Suprapubic skin (tissue), 4 donors: ENCODE measurements around the gene OR5AN1. TPM values are rescaled to one million over a fixed set of nuclear protein-coding genes. Genes with fewer than 3 reads are reported as not detected.

Experiments used
- DNase-seq, 2 donors: peaks; one replicate each; pipeline ENCODE4 v3.0.0-alpha.2; 2019; ENCODE audit warnings: low spot score in 2 of 2
- H3K27ac ChIP-seq: fragments of 200-600 bp; sonication (generic); one replicate; pipeline ENCODE4 v1.5.1; 2019
- H3K27me3 ChIP-seq: fragments of 200-600 bp; sonication (generic); one replicate; pipeline ENCODE4 v1.5.1; 2019
- H3K36me3 ChIP-seq: fragments of 200-600 bp; sonication (generic); one replicate; pipeline ENCODE4 v1.5.1; 2019
- H3K4me1 ChIP-seq: fragments of 200-600 bp; sonication (generic); one replicate; pipeline ENCODE4 v1.5.1; 2019
- H3K4me3 ChIP-seq: fragments of 200-600 bp; sonication (generic); one replicate; pipeline ENCODE4 v1.5.1; 2019; ENCODE audit warnings: mild to moderate bottlenecking
- H3K9me3 ChIP-seq: fragments of 200-600 bp; sonication (generic); one replicate; pipeline ENCODE4 v1.5.1; 2019
- EP300 ChIP-seq: sonication (generic); formaldehyde crosslinking; IDR thresholded peaks from one replicate; pipeline ENCODE4 v1.6.1; 2017; ENCODE audit warnings: antibody characterized with exemption
- POLR2A ChIP-seq, 2 donors: fragments of 450-650 bp; IDR thresholded peaks; one replicate each; pipeline ENCODE4 v1.6.1; 2017; ENCODE audit warnings: antibody characterized with exemption in 2 of 2, mild to moderate bottlenecking in 2 of 2, moderate library complexity in 2 of 2
- POLR2AphosphoS5 ChIP-seq, 3 donors: sonication (generic); formaldehyde crosslinking; IDR thresholded peaks; one replicate each; pipeline ENCODE4 v1.6.1; 2017; ENCODE audit warnings: antibody characterized with exemption in 3 of 3
- WGBS: methylation state at CpG from one replicate; pipeline ENCODE4 v1.1.5; 2018; 5-methylcytosine and 5-hydroxymethylcytosine counted together
- total RNA-seq, 4 donors: library from RNA; depleted of rRNA; stranded (reverse); fragments of >200 nt; gene quantifications; one replicate each; pipeline ENCODE4 v1.1.0, GENCODE V29; 2016
- TF ChIP-seq, protein P1 (sequence below), 2 donors: fragments of 200-600 bp in 1 of 2; fragments of 450-650 bp in 1 of 2; sonication (generic) in 1 of 2; IDR thresholded peaks; one replicate each; pipeline ENCODE4 v1.5.1; 2016 to 2019; ENCODE audit warnings: antibody characterized with exemption in 2 of 2, mild to moderate bottlenecking in 1 of 2, moderate library complexity in 1 of 2

Gene OR5AN1
- total RNA-seq, 4 donors from 2014 or later: not detected

- 59% methylated on average over 2 of the region's 2 CpGs for WGBS
- no peaks in the 10 kb centered on the region for H3K27me3 ChIP-seq
- H3K36me3 ChIP-seq: no peaks in the 10 kb centered on the region
- no peaks in the 10 kb centered on the region for H3K4me1 ChIP-seq
- DNase-seq: no peak
- TF ChIP-seq, protein P1, sequence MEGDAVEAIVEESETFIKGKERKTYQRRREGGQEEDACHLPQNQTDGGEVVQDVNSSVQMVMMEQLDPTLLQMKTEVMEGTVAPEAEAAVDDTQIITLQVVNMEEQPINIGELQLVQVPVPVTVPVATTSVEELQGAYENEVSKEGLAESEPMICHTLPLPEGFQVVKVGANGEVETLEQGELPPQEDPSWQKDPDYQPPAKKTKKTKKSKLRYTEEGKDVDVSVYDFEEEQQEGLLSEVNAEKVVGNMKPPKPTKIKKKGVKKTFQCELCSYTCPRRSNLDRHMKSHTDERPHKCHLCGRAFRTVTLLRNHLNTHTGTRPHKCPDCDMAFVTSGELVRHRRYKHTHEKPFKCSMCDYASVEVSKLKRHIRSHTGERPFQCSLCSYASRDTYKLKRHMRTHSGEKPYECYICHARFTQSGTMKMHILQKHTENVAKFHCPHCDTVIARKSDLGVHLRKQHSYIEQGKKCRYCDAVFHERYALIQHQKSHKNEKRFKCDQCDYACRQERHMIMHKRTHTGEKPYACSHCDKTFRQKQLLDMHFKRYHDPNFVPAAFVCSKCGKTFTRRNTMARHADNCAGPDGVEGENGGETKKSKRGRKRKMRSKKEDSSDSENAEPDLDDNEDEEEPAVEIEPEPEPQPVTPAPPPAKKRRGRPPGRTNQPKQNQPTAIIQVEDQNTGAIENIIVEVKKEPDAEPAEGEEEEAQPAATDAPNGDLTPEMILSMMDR (IDR thresholded peaks at IDR 0.05): no peak
- no peak overlapping the region for H3K27ac ChIP-seq
- H3K9me3 ChIP-seq: no peaks in the 10 kb centered on the region
- H3K4me3 ChIP-seq: no peak overlapping the region
Observed at GRCh38 chr11:59380263-59381059, 21.8 kb downstream of the OR5AN1 start.

GRCh38 chr11:59394186-59394585, 35.5 kb downstream of the OR5AN1 start:
- no peak for TF ChIP-seq POLR2A (IDR thresholded peaks at IDR 0.05)
- TF ChIP-seq, protein P1 (IDR thresholded peaks at IDR 0.05): no peak
- no peak for TF ChIP-seq EP300
- no peak for TF ChIP-seq POLR2AphosphoS5 (IDR thresholded peaks at IDR 0.05)
- no peak overlapping the region for H3K4me3 ChIP-seq
- DNase-seq: no peak

DNA sequence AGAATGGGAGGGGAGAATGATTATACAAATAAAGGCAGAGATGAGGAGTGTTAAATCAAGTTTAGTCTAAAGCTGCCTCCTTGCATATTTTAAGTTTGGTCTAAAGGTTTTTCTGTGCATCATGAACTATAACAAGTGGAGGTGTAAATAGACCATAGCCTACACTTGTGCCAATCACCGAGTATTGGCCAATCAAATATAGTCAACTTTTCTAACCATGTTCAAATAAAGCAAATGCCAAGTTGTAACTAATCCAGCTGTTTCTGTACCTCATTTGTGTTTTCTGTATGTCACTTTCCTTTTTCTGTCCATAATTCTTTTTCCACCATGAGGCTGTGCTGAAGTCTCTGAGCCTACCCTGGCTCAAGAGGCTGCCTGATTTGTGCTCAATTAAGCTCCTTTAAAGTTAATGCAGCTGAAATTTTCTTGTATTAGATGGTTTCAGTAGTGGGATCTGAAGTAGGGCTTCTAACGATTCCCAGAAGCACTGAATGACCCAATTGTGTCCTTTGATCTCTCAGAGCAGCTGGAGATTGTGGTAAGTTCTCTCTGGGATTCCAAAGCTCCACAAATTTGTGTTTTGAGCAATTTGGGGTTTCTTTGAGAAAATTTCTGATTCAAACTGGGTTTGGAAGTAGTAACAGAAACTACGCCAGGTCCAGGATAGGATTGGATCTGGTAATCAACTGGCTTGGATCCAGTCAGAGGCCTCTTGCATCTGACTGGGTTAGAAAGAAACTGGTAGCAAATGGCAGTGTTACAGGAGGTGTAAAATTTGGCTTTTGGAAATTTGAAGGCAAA, 42.0 kb downstream of the OR5AN1 start:
- no peak for DNase-seq
- TF ChIP-seq EP300: no peak
- no peak for TF ChIP-seq POLR2AphosphoS5 (IDR thresholded peaks at IDR 0.05)
- TF ChIP-seq, protein P1 (IDR thresholded peaks at IDR 0.05): no peak
- no peak for TF ChIP-seq POLR2A (IDR thresholded peaks at IDR 0.05)
- Histone ChIP-seq H3K4me1 (no peaks in the 10 kb centered on the region), H3K36me3 (no peaks in the 10 kb centered on the region), H3K4me3 (no peak overlapping the region), H3K27me3 (no peaks in the 10 kb centered on the region), H3K9me3 (no peaks in the 10 kb centered on the region), H3K27ac (no peak overlapping the region)
- WGBS: 70% methylated on average over 3 of the region's 3 CpGs

More at GRCh38 chr11:59394186-59394585, 35.5 kb downstream of the OR5AN1 start:
- no peaks in the 10 kb centered on the region for H3K4me1 ChIP-seq
- no peaks in the 10 kb centered on the region for H3K36me3 ChIP-seq
- no peak overlapping the region for H3K27ac ChIP-seq
- H3K9me3 ChIP-seq: no peaks in the 10 kb centered on the region
- no peaks in the 10 kb centered on the region for H3K27me3 ChIP-seq

DNA sequence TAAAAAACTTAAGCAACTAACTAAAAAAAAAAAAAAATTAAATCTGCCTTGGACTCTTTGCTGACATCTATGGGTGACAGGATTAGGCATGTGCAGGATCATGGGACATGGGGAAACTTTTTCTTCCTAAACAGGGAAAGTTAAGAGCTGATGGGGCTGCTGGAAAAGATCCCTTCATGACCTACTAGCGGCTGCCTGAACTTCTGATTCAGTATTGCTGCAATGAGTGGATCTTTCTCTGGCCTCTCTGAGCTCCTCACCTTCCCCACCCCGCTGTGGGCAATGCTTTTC, 42.5 kb downstream of the OR5AN1 start:
- WGBS: 57% methylated on average over 2 of the region's 2 CpGs
- H3K9me3 ChIP-seq: peaks cover 4% of the 10 kb centered on the region
- no peaks in the 10 kb centered on the region for H3K36me3 ChIP-seq
- TF ChIP-seq POLR2A (IDR thresholded peaks at IDR 0.05): no peak
- TF ChIP-seq EP300: no peak
- TF ChIP-seq, protein P1 (IDR thresholded peaks at IDR 0.05): no peak
- no peak for TF ChIP-seq POLR2AphosphoS5 (IDR thresholded peaks at IDR 0.05)
- H3K4me1 ChIP-seq: no peaks in the 10 kb centered on the region
- no peaks in the 10 kb centered on the region for H3K27me3 ChIP-seq
- no peak overlapping the region for H3K27ac ChIP-seq
- DNase-seq: no peak
- H3K4me3 ChIP-seq: no peak overlapping the region

GRCh38 chr11:59403546-59403945, 44.9 kb downstream of the OR5AN1 start:
- Histone ChIP-seq H3K4me3 (no peak overlapping the region), H3K27me3 (no peaks in the 10 kb centered on the region), H3K9me3 (peaks cover 4% of the 10 kb centered on the region), H3K4me1 (no peaks in the 10 kb centered on the region), H3K27ac (no peak overlapping the region), H3K36me3 (no peaks in the 10 kb centered on the region)
- DNase-seq: no peak
- TF ChIP-seq, protein P1 (IDR thresholded peaks at IDR 0.05): no peak
- no peak for TF ChIP-seq POLR2AphosphoS5 (IDR thresholded peaks at IDR 0.05)
- no peak for TF ChIP-seq EP300
- no peak for TF ChIP-seq POLR2A (IDR thresholded peaks at IDR 0.05)
